Mucosa of descending colon (tissue), 3 donors: ENCODE data around the gene KLRC2. TPM values are rescaled to one million over a fixed set of nuclear protein-coding genes. Genes with fewer than 3 reads are reported as not detected.
"Not testable (repeated sequence)": the region's sequence is repeated elsewhere in the genome, so short reads cannot be mapped to it uniquely, and the experiment has no call there.

Experiments
- ATAC-seq: fragments of 200-7000 bp; cut with Tn5 transposase; one replicate; pipeline ENCODE4 v1.9.1; 2020; ENCODE audit warnings: mild to moderate bottlenecking, moderate library complexity
- DNase-seq, 3 donors: peaks; one replicate each; pipeline ENCODE4 v3.0.0-alpha.2; 2020
- H3K36me3 ChIP-seq: fragments of 200-600 bp; one replicate; pipeline ENCODE4 v1.8.0; 2021; ENCODE audit warnings: low read depth, mild to moderate bottlenecking
- H3K4me1 ChIP-seq: fragments of 200-600 bp; one replicate; pipeline ENCODE4 v1.8.0; 2021; ENCODE audit warnings: low read depth, mild to moderate bottlenecking
- H3K4me3 ChIP-seq: fragments of 200-600 bp; one replicate; pipeline ENCODE4 v1.8.0; 2021; ENCODE audit warnings: mild to moderate bottlenecking
- H3K9me3 ChIP-seq: fragments of 200-600 bp; one replicate; pipeline ENCODE4 v1.8.0; 2021; ENCODE audit warnings: mild to moderate bottlenecking
- intact Hi-C, 2 donors: fragments of 100-400 bp; cut with DNase I in 1 of 2; cut with micrococcal nuclease in 1 of 2; formaldehyde crosslinking; loops; one replicate each; pipeline versions ENCODE4 v1.11.0 to v1.11.1; 2022; cut with DNase I, micrococcal nuclease
- total RNA-seq, 3 donors: library from RNA; stranded (reverse); fragmentation: NEBNext Ultra II Directional in 2 of 3; extraction: Animal tissue kit (Norgen Biotek cat#: 25700) in 2 of 3; gene quantifications; one replicate each; pipeline versions ENCODE4 v1.2.1 to v1.2.4, GENCODE V29; 2021 to 2023
- TF ChIP-seq, protein P1 (sequence below): fragments of 200-600 bp; IDR thresholded peaks from one replicate; pipeline ENCODE4 v1.8.0; 2022; ENCODE audit warnings: antibody characterized with exemption, mild to moderate bottlenecking
- donor health status: DM: no; HTN: no; CAD: no; lungs with moderate emphysema.
- donor health status: DM: no; HTN: no; CAD: no.
- donor health status: DM: no; HTN: yes; CAD: no.

KLRC2 gene
- total RNA-seq, 3 donors from 2014 or later, result 0.67 to 2.6 TPM; not detected in 1

DNA sequence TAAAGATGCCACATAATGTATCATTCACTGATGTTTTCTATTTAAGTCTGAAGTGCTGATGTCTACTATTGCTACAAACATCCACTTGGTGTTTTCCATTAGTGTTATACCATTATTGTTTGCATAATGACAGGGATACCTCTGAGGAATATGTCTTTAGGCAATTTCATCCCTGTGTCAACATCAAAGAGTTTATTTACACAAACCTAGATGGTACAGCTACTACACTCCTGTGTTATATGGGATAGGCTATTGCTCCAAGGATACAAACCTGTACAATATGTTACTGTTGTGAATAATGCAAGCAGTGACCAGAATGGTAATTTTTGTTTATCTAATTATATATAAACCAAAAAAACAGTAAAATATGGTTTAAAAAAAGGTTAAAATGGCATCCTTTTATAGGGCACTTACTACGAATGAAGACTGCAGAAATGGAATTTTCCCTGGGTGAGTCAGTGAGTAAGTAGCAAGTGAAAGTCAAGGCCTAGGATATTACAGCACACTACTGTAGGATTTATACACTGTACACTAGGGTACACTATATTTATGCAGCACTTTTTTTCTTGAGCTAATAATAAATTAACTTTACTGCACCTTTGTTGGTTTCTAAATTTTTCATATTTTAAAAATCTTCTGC, 11.4 kb downstream of the KLRC2 start:
- intact Hi-C loops, result not testable (repeated sequence)
- peak; percentile 67 for ATAC-seq

DNA sequence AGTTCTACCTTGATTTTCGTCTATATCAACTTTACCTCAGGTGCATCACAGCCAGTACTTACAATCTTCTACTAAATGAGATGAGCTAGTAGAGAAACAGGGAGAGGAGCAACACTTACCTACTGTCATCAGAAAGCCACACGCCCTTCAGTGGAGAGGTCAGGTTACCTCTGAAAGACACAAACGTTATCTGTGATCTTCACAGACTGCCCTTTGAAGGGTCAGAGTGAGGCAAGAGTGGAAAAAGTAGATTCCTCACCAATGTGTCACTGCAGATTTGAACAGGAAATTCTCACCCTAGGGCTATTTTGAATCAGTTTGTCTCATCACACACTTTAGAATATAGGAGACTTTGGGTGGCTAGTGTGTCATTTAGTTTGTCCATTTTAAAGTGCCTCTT, 13.7 kb downstream of the KLRC2 start:
- intact Hi-C loops, DNase-seq, H3K4me1 ChIP-seq, H3K36me3 ChIP-seq, H3K4me3 ChIP-seq, H3K9me3 ChIP-seq: not testable (repeated sequence)
- peak; percentile 23 for ATAC-seq

More for the DNA sequence above, 11.4 kb downstream of the KLRC2 start:
- H3K36me3 ChIP-seq, H3K4me3 ChIP-seq, H3K4me1 ChIP-seq, H3K9me3 ChIP-seq, DNase-seq: not testable (repeated sequence)

DNA sequence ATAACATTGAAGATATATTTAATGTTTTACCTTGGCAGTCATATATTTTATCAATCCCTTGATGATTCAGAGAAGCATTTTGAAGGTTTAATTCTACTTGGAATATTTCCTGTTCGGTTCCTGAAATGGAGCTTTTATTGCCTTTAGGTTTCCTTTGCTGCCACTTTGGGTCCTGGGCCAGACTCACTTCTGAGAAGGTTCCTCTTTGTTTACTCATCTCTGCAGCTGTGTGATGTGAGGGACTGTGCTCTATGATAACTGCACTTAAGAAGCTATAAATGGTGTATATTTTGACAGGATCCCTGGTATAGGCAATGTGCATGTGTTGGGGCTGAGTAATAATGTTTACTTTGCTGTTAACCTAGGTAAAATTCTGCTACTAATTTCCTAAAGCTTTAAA, 15.5 kb downstream of the KLRC2 start, which contains the start of gene KLRC3:
KLRC3 (minus strand) TSS at position 262 of the 400 bp plus-strand sequence; CDS start at position 217, 45 bp downstream.
- H3K4me1 ChIP-seq, H3K4me3 ChIP-seq, H3K9me3 ChIP-seq, intact Hi-C loops, DNase-seq, H3K36me3 ChIP-seq: not testable (repeated sequence)
- ATAC-seq, result peak; percentile 83

DNA sequence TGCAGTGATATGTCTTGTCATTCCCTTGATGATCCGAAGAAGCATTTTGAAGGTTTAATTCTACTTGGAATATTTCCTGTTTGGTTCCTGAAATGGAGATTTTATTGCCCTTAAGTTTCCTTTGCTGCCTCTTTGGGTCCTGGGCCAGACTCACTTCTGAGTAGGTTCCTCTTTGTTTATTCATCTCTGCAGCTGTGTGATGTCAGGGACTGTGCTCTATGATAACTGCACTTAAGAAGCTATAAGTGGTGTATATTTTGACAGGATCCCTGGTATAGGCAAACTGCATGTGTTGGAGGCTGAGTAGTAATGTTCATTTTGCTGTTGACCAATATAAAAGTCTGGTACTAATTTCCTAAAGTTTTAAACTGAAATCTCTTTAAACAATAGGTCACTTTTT, 26.4 kb downstream of the KLRC2 start, which contains the start of gene KLRC4:
KLRC4 (minus strand) TSS at position 366 of the 400 bp plus-strand sequence; CDS start at position 184, 182 bp downstream.
- ATAC-seq (peak; percentile 69), DNase-seq (no peak)
- TF ChIP-seq, protein P1, sequence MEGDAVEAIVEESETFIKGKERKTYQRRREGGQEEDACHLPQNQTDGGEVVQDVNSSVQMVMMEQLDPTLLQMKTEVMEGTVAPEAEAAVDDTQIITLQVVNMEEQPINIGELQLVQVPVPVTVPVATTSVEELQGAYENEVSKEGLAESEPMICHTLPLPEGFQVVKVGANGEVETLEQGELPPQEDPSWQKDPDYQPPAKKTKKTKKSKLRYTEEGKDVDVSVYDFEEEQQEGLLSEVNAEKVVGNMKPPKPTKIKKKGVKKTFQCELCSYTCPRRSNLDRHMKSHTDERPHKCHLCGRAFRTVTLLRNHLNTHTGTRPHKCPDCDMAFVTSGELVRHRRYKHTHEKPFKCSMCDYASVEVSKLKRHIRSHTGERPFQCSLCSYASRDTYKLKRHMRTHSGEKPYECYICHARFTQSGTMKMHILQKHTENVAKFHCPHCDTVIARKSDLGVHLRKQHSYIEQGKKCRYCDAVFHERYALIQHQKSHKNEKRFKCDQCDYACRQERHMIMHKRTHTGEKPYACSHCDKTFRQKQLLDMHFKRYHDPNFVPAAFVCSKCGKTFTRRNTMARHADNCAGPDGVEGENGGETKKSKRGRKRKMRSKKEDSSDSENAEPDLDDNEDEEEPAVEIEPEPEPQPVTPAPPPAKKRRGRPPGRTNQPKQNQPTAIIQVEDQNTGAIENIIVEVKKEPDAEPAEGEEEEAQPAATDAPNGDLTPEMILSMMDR, result no peak
- intact Hi-C loops, result no loop called here
- Histone ChIP-seq H3K4me1 (no peaks in the 10 kb centered on the region), H3K9me3 (no peaks in the 10 kb centered on the region), H3K36me3 (no peaks in the 10 kb centered on the region), H3K4me3 (no peak within 1 kb of the TSS)

DNA sequence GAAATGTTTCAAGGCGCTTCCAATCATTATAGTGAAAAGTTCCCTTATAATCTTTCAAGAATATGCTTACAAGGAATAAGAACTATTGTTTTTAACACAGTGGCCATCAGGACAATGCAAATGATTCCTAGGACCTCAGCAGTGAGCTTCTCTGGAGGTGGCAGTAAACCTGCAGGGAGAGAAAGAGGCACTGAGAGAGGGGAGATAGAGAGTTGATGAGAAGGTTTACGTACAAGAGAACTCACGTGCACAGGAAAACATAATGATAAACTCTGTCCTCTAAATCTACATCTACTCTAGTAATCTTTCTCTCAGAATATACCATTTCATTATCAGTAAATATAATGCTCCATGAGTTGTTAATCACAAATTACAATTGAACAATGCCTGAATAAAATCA, 27.0 kb downstream of the KLRC2 start:
- H3K4me3 ChIP-seq, result no peak overlapping the region
- TF ChIP-seq, protein P1, result no peak
- no peak for ATAC-seq
- intact Hi-C loops, result no loop called here
- no peaks in the 10 kb centered on the region for H3K4me1 ChIP-seq
- no peaks in the 10 kb centered on the region for H3K9me3 ChIP-seq
- no peak for DNase-seq
- H3K36me3 ChIP-seq, result no peaks in the 10 kb centered on the region

DNA sequence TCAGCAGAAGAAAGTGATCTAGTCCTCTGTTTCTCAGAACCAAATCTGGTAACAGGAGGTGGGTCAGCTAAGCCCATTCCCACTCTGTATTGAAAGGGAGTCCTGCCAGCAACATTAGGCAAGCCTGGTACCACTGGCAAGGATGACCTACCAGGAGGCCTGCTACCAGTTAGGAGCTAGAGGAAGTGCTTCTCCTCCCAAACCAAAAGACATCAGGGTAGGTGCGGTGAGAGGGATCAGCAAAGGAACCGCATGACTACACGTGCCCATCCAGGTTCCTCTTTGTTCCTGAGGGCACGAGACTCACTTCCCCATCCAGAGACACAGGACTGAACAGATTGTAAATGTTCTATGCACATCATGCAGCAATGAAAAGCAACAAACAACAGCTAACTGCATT, 29.1 kb downstream of the KLRC2 start:
- H3K9me3 ChIP-seq, result no peaks in the 10 kb centered on the region
- TF ChIP-seq, protein P1, result no peak
- H3K4me3 ChIP-seq, result no peak overlapping the region
- intact Hi-C loops, result no loop called here
- no peaks in the 10 kb centered on the region for H3K4me1 ChIP-seq
- DNase-seq (peak in 1 of 3 donors; percentile 53), ATAC-seq (peak; percentile 35)
- no peaks in the 10 kb centered on the region for H3K36me3 ChIP-seq

DNA sequence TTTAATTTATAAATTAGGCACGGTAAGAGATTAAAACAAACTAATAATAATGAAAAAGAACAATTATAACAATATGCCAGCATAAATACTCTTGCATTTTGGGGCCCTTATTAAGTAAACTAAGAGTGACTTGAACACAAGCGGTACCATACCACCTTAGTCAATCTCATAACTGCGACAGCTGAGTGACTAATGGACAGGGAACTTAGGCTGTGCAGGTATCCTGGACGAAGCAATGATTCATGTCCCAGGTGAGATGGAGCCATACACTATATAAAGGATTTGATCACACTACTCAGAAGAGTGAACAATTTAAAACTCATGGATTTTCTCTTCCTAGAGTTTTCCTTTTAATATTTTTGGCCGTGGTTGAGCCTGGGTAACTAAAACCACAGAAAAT, 30.5 kb downstream of the KLRC2 start:
- Histone ChIP-seq H3K9me3 (no peaks in the 10 kb centered on the region), H3K4me1 (no peaks in the 10 kb centered on the region), H3K36me3 (no peaks in the 10 kb centered on the region), H3K4me3 (no peak overlapping the region)
- intact Hi-C loops, result no loop called here
- TF ChIP-seq, protein P1, result no peak
- DNase-seq (no peak), ATAC-seq (no peak)
